AG04450 (cell line): ENCODE results near the gene DHRS1. TPM values are rescaled to one million over a fixed set of nuclear protein-coding genes. Genes with fewer than 3 reads are reported as not detected.

ENCODE experiments used
- CTCF ChIA-PET: fragments of 300-600, 350-600 bp; formaldehyde crosslinking; extraction: SDS; loops from one replicate; lab custom pipeline; 2022; ENCODE audit warnings: antibody characterized with exemption, inconsistent platforms; lab: Charles Lee
- POLR2A ChIA-PET: fragments of 350-600 bp; formaldehyde crosslinking; extraction: SDS; loops from one replicate; lab custom pipeline; 2021; ENCODE audit warnings: antibody characterized with exemption, inconsistent platforms; lab: Yijun Ruan, JAX
- DNase-seq: peaks from one replicate; pipeline ENCODE4 v3.0.0-alpha.2; 2011; ENCODE audit warnings: low read depth, low spot score
- H3K27ac ChIP-seq: one replicate; pipeline ENCODE4 v1.5.1; 2012; ENCODE audit warnings: low read depth, low read length, control low read depth
- H3K27me3 ChIP-seq: one replicate; pipeline ENCODE4 v1.6.0; 2012; ENCODE audit warnings: low read length; ENCODE audit not compliant: control insufficient read depth, insufficient read depth
- H3K4me3 ChIP-seq: 2 replicates; pipeline ENCODE4 v1.5.1; 2011; ENCODE audit warnings: mild to moderate bottlenecking, low read depth, low read length, control low read depth
- H3K9me3 ChIP-seq: 2 replicates; pipeline ENCODE4 v1.5.1; 2012; ENCODE audit warnings: low read length; ENCODE audit not compliant: control insufficient read depth, insufficient read depth
- CTCF ChIP-seq: IDR thresholded peaks from 2 replicates; pipeline ENCODE4 v1.5.1; 2011; ENCODE audit warnings: low read depth, low read length, control low read depth, inconsistent platforms
- polyA plus RNA-seq: library from polyadenylated mRNA; depleted of rRNA; stranded (reverse); fragments of >200 nt; gene quantifications from 2 replicates; pipeline ENCODE4 v1.2.3, GENCODE V29; 2011

DHRS1 gene
- polyA plus RNA-seq, 1 experiment: 33.8 TPM

GRCh38 chr14:24292118-24292807, 7.3 kb downstream of the DHRS1 start:
- ChIA-PET CTCF (interaction anchor here (0.8 to 1.9 kb wide), 5 partner anchors 16 to 139 kb away, joined by 3 to 11 read pairs (median 3); partner anchors contain the start of genes CIDEB and MDP1), POLR2A (interaction anchor here (1.2 kb wide), 1 partner anchor 50 kb away, joined by 3 read pairs; the partner anchor contains the start of gene TINF2)
- H3K9me3 ChIP-seq: no peaks in the 10 kb centered on the region
- no peak for TF ChIP-seq CTCF
- H3K4me3 ChIP-seq: no peak overlapping the region
- no peak overlapping the region for H3K27ac ChIP-seq
- H3K27me3 ChIP-seq: no peaks in the 10 kb centered on the region
- DNase-seq: no peak

- no peak overlapping the region for H3K4me3 ChIP-seq
- no peak for TF ChIP-seq CTCF
- DNase-seq: no peak
- H3K27ac ChIP-seq: no peak overlapping the region
- H3K9me3 ChIP-seq: no peaks in the 10 kb centered on the region
- ChIA-PET CTCF (interaction anchor here (1.9 to 2.4 kb wide), 2 partner anchors 16 to 17 kb away, joined by 11 to 12 read pairs; partner anchors contain the start of gene CIDEB), POLR2A (no interaction called here)
- H3K27me3 ChIP-seq: no peaks in the 10 kb centered on the region
Measured at GRCh38 chr14:24291446-24292117, 8.0 kb downstream of the DHRS1 start.

GRCh38 chr14:24290746-24291145, 8.8 kb downstream of the DHRS1 start:
- ChIA-PET POLR2A (no interaction called here), CTCF (interaction anchor here (2.4 kb wide), 1 partner anchor 17 kb away, joined by 12 read pairs; the partner anchor contains the start of gene CIDEB)
- Histone ChIP-seq H3K9me3 (no peaks in the 10 kb centered on the region), H3K27ac (no peak overlapping the region), H3K27me3 (no peaks in the 10 kb centered on the region), H3K4me3 (no peak overlapping the region)
- TF ChIP-seq CTCF: no peak
- DNase-seq: no peak

GRCh38 chr14:24289649-24290280, 9.8 kb downstream of the DHRS1 start:
- TF ChIP-seq CTCF: no peak
- no peak for DNase-seq
- Histone ChIP-seq H3K27ac (no peak overlapping the region), H3K9me3 (no peaks in the 10 kb centered on the region), H3K4me3 (no peak overlapping the region), H3K27me3 (no peaks in the 10 kb centered on the region)
- ChIA-PET CTCF (interaction anchor here (1.0 to 2.4 kb wide), 2 partner anchors 8 to 18 kb away, joined by 3 to 12 read pairs; partner anchors contain the start of gene CIDEB), POLR2A (no interaction called here)
